Measurements from ENCODE around the gene EDA. TPM values are rescaled to one million over a fixed set of nuclear protein-coding genes. Genes with fewer than 3 reads are reported as not detected.
A peak's percentile ranks its signal among the peaks of the same experiment; 100 is the strongest.
"Not testable (repeated sequence)": the region's sequence is repeated elsewhere in the genome, so short reads cannot be mapped to it uniquely, and the experiment has no call there.

Gene EDA
- total and polyA plus RNA-seq, 7 donors = 0.82 to 6.4 (median 3.6) TPM

DNA sequence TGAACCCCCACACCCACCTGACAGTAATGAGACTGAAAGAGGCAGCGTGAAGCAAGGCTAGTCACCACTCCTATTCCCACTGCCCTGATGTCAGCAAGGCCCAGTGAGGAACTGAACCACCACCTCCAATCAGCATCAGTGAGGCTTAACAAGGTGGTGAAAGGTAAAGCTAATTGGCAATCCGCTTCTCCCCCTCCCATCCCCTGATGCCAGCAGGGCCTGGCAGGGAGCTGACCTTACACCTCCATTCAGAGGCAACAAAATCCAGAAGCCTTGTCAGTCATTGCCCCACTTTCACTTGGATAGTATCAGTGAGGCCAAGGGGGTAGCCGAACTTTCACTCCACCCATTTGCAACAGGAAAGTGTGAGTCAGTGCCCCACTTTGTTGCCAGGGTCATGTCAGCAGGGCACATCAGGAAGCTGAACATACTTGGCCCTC, 373.1 kb downstream of the EDA start:
- Histone ChIP-seq H3K4me3 (no peak overlapping the region), H3K9me3 (no peaks in the 10 kb centered on the region), H3K27ac (no peak overlapping the region), H3K36me3 (no peaks in the 10 kb centered on the region), H3K27me3 (no peaks in the 10 kb centered on the region), H3K4me1 (no peaks in the 10 kb centered on the region)
- no peak for DNase-seq
- intact Hi-C loops (cut with DNase I) = no loop called here
- WGBS, 2 donors = 75% methylated on average over 3 of the region's 3 CpGs
- TF ChIP-seq EP300 (IDR thresholded peaks at IDR 0.05) (no peak), POLR2A (IDR thresholded peaks at IDR 0.05) (no peak), POLR2AphosphoS5 (IDR thresholded peaks at IDR 0.05) (no peak)
- TF ChIP-seq, protein P1, sequence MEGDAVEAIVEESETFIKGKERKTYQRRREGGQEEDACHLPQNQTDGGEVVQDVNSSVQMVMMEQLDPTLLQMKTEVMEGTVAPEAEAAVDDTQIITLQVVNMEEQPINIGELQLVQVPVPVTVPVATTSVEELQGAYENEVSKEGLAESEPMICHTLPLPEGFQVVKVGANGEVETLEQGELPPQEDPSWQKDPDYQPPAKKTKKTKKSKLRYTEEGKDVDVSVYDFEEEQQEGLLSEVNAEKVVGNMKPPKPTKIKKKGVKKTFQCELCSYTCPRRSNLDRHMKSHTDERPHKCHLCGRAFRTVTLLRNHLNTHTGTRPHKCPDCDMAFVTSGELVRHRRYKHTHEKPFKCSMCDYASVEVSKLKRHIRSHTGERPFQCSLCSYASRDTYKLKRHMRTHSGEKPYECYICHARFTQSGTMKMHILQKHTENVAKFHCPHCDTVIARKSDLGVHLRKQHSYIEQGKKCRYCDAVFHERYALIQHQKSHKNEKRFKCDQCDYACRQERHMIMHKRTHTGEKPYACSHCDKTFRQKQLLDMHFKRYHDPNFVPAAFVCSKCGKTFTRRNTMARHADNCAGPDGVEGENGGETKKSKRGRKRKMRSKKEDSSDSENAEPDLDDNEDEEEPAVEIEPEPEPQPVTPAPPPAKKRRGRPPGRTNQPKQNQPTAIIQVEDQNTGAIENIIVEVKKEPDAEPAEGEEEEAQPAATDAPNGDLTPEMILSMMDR (IDR thresholded peaks at IDR 0.05) = no peak

DNA sequence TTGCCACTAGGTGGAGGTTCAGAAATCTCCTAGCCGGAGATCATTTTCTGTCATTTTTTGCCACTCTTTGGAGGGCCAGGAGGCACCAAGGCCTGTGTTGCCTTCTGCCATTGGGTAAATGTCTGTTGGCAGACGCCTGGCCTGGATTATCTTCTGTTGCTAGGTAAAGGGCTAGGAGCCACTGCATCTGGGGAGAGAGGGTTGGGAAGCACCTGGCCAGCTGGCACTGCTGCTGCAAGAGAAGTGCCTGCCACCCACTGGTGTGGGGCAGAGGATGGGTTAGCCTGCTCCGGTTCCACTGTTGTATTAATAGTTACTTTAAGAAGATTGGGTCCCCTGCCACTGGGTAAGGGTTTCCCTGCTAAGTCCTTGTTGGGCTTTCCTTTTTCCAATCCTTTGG, 375.8 kb downstream of the EDA start:
- H3K27me3 ChIP-seq = no peaks in the 10 kb centered on the region
- no peak overlapping the region for H3K4me3 ChIP-seq
- H3K36me3 ChIP-seq = no peaks in the 10 kb centered on the region
- H3K9me3 ChIP-seq = no peaks in the 10 kb centered on the region
- TF ChIP-seq, protein P1 (IDR thresholded peaks at IDR 0.05) = no peak
- TF ChIP-seq POLR2AphosphoS5 (IDR thresholded peaks at IDR 0.05) = no peak
- TF ChIP-seq POLR2A (IDR thresholded peaks at IDR 0.05) = no peak
- no peak for TF ChIP-seq EP300 (IDR thresholded peaks at IDR 0.05)
- intact Hi-C loops (cut with DNase I) = no loop called here
- peaks cover 0 to 13% (median 0%) of the 10 kb centered on the region in 4 donors for H3K4me1 ChIP-seq
- 92 to 96% methylated on average over 3 of the region's 3 CpGs for WGBS, 2 donors
- no peak overlapping the region for H3K27ac ChIP-seq
- DNase-seq = no peak

DNA sequence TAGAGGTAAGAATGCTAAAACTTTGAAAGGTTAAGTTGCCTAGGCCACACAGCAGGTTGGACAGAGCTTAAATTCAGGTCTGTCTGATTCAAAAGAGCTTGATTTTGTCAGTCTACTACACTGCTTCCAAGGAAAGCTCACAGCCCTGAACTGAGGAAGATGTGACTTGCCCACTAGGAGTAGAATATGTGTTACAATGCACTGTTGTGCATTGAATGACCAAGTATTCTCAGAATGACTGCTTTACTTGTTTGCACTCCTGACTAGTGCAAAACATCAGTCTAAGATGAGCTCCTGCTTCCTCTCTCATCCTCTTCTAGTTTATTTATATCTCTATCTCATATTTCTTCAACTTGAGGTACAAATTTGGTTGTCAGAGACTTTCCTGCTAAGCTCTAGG, 377.6 kb downstream of the EDA start:
- TF ChIP-seq EP300 (IDR thresholded peaks at IDR 0.05) = no peak
- TF ChIP-seq POLR2AphosphoS5 (IDR thresholded peaks at IDR 0.05) = no peak
- TF ChIP-seq POLR2A (IDR thresholded peaks at IDR 0.05) = no peak
- TF ChIP-seq, protein P1 (IDR thresholded peaks at IDR 0.05) = no peak
- Histone ChIP-seq H3K4me3 (no peak overlapping the region), H3K9me3 (no peaks in the 10 kb centered on the region), H3K27me3 (no peaks in the 10 kb centered on the region), H3K27ac (peak overlapping the region in 1 of 4 donors; percentile 23), H3K36me3 (no peaks in the 10 kb centered on the region), H3K4me1 (peaks cover 0 to 13% (median 0%) of the 10 kb centered on the region in 4 donors)
- intact Hi-C loops (cut with DNase I) = no loop called here
- DNase-seq = no peak

DNA sequence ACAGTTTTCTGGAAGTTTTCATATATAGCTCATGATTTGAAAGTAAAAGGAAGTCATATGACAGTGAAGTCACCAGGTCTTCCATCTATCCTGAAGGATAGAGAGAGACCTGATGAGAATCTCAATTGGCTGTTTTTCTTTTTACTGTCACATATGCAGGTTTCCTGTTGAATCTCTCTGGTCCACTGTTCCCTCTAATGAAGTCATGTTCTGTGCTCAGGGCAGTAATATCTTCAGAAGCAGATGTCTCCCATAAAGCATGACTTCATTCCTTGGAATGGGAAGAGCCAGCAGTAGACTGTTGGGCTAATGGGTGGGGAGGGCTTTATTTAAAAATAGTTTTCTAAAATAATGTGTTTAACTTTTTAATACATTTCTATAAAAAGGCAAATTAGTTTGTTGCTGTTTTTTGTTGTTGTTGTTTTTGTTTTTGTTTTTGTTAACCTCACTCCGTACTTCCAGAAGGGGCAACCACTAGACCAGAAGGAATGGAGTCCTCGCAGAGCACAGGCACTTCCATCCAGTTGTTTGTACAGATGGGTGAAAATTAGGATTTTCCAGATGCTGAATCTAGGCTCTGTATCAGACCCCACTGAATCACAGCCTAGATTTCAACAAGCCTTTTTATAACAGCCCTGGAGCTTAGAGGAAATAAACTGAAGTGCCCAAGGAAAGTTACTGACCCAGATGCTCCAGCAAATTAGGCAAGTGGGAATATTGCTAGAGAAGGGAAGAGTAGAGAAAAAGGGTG, 379.6 kb downstream of the EDA start:
- DNase-seq = no peak
- peaks cover 0 to 13% (median 0%) of the 10 kb centered on the region in 4 donors for H3K4me1 ChIP-seq
- 93 to 94% methylated on average over 2 of the region's 2 CpGs for WGBS, 2 donors
- peak overlapping the region in 1 of 4 donors; percentile 7 for H3K27ac ChIP-seq
- intact Hi-C loops (cut with DNase I) = no loop called here
- no peaks in the 10 kb centered on the region for H3K27me3 ChIP-seq
- H3K9me3 ChIP-seq = no peaks in the 10 kb centered on the region
- TF ChIP-seq EP300 (IDR thresholded peaks at IDR 0.05) (no peak), POLR2A (IDR thresholded peaks at IDR 0.05) (no peak), POLR2AphosphoS5 (IDR thresholded peaks at IDR 0.05) (no peak)
- TF ChIP-seq, protein P1 (IDR thresholded peaks at IDR 0.05) = no peak
- H3K4me3 ChIP-seq = no peak overlapping the region
- no peaks in the 10 kb centered on the region for H3K36me3 ChIP-seq

DNA sequence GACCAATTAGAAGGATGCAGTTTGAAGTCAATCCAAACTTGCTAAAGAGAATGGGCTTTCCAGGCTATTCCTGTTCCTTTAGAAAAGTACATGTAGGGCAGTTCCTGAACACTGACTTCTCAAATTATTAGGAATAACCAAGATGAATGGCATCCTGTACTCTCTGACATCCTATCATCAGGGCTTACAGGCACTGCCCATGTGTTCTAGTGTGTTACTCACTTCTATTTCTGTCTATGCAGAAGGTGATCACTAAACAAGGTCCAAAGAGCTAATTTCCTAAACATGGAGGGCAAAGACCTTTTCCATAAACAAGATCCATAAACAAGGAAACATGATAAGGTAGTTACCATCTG, 380.2 kb downstream of the EDA start:
- Histone ChIP-seq H3K9me3 (no peaks in the 10 kb centered on the region), H3K4me3 (no peak overlapping the region), H3K27me3 (no peaks in the 10 kb centered on the region), H3K36me3 (no peaks in the 10 kb centered on the region), H3K27ac (peak overlapping the region in 1 of 4 donors; percentile 7), H3K4me1 (peaks cover 0 to 13% (median 0%) of the 10 kb centered on the region in 4 donors)
- intact Hi-C loops (cut with DNase I) = no loop called here
- DNase-seq = no peak
- TF ChIP-seq, protein P1 (IDR thresholded peaks at IDR 0.05) = no peak
- no peak for TF ChIP-seq POLR2A (IDR thresholded peaks at IDR 0.05)
- TF ChIP-seq EP300 (IDR thresholded peaks at IDR 0.05) = no peak
- TF ChIP-seq POLR2AphosphoS5 (IDR thresholded peaks at IDR 0.05) = no peak

DNA sequence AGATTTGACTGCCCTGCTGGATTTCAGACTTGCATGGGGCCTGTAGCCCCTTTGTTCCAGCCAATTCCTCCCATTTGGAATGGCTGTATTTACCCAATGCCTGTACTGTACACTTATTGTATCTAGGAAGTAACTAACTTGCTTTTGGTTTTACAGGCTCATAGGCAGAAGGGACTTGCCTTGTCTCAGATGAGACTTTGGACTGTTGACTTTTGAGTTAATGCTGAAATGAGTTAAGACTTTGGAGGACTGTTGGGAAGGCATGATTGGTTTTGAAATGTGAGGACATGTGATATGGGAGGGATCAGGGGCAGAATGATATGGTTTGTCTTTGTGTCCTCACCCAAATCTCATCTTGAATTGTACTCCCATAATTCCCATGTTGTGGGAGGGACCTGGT, 382.4 kb downstream of the EDA start:
- H3K27me3 ChIP-seq; H3K4me3 ChIP-seq; intact Hi-C loops (cut with DNase I); H3K27ac ChIP-seq; DNase-seq; H3K36me3 ChIP-seq; H3K9me3 ChIP-seq: not testable (repeated sequence)
- H3K4me1 ChIP-seq = peaks cover 0 to 13% (median 0%) of the 10 kb centered on the region in 4 donors
